ENCODE data around the gene CAVIN1. TPM values are rescaled to one million over a fixed set of nuclear protein-coding genes. Genes with fewer than 3 reads are reported as not detected.

Gene CAVIN1
- total RNA-seq, 4 donors from 2014 or later, result 619 to 1,181 (median 1,019) TPM

DNA sequence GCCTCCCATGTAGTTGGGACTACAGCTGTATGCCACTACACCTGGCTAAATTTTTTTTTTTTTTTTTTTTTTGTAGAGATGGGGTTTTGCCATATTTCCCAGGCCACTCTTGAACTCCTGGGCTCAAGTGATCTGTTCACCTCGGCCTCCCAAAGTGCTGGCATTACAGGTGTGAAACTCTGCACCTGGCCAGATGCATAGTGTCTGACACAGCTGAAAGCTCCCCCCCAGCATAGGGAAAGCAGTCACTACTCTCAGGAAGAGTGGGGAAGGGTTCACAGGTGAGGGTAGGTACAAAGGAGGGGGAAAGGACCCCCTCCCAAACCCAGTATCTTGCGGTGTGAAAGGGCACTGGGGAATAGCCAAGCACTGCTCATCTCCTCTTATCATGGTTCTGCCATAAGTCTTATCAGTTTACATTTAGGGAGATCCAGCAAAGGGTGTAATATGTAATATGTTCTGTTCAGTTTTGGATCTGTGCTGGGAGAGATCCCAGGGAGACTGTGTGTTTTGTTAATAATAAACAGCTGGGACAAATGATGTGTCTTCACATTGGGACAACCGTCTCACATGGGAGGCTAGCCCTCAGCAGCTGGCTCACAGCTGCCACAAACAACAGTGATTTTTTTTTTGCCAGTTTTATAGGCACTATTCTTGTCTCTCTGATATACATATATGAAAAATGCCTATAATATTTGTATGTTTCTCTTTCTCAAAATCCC, 6.8 kb upstream of the CAVIN1 start:
- TF ChIP-seq POLR2A (IDR thresholded peaks at IDR 0.05; ENCODE audit: low read depth), result no peak
- 57% methylated on average over 3 of the region's 3 CpGs for WGBS
- Histone ChIP-seq H3K4me1 (peaks cover 10 to 47% (median 41%) of the 10 kb centered on the region in 4 donors), H3K4me3 (no peak overlapping the region), H3K9me3 (no peaks in the 10 kb centered on the region), H3K27ac (replicated peaks in 1 of 4) (peak overlapping the region in 2 of 4 donors; percentile 30 to 79), H3K36me3 (no peaks in the 10 kb centered on the region), H3K27me3 (no peaks in the 10 kb centered on the region)
- intact Hi-C loops (cut with DNase I), result loop anchor here (5.0 kb wide), 1 partner anchor 87 kb away; no protein-coding TSS in a partner anchor
- no peak for DNase-seq (ENCODE audit: extremely low spot score)

DNA sequence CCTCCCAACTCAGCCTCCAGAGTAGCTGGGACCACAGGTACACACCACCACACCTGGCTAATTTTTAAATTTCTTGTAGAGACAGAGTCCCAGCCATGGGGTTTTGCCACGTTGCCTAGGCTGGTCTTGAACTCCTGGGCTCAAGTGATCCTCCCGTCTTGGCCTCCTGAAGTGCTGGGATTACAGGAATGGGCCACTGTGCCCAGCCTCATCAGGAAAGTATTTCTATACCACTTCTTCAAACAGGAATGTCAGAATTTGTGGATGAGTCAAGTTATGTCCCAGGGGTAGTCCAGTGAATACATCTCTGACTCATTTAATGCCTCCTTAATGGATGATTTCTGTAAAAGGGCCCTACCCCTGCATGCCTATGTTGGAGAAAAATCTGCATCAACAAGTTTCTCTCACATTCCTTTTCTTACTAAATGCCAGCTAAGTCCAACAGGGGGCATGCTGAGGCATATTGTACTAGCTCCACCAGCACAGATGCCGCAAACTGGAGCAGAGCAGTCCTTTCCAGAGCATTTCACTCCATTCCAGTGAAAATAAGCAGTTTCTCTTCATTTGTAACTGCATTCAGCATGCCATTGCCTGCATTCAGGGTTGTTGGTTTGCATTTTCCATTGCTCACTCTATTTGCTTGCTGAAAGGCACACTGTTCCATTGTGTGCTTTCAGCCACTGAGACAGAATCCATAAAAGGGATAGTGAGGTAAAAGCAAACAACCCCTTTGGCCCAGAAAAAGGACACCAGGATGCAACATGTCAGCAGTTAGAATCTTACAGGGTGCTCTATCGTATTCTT, 5.3 kb upstream of the CAVIN1 start:
- DNase-seq (ENCODE audit: extremely low spot score), result no peak
- Histone ChIP-seq H3K27me3 (no peaks in the 10 kb centered on the region), H3K36me3 (no peaks in the 10 kb centered on the region), H3K4me1 (peaks cover 20 to 62% (median 56%) of the 10 kb centered on the region in 4 donors), H3K9me3 (no peaks in the 10 kb centered on the region), H3K27ac (replicated peaks in 1 of 4) (peak overlapping the region; percentile 64 to 79 (median 70)), H3K4me3 (no peak overlapping the region)
- TF ChIP-seq POLR2A (IDR thresholded peaks at IDR 0.05; ENCODE audit: low read depth) (no peak), POLR2AphosphoS5 (IDR thresholded peaks at IDR 0.05) (peak; percentile 58 to 67)
- TF ChIP-seq, protein P1, sequence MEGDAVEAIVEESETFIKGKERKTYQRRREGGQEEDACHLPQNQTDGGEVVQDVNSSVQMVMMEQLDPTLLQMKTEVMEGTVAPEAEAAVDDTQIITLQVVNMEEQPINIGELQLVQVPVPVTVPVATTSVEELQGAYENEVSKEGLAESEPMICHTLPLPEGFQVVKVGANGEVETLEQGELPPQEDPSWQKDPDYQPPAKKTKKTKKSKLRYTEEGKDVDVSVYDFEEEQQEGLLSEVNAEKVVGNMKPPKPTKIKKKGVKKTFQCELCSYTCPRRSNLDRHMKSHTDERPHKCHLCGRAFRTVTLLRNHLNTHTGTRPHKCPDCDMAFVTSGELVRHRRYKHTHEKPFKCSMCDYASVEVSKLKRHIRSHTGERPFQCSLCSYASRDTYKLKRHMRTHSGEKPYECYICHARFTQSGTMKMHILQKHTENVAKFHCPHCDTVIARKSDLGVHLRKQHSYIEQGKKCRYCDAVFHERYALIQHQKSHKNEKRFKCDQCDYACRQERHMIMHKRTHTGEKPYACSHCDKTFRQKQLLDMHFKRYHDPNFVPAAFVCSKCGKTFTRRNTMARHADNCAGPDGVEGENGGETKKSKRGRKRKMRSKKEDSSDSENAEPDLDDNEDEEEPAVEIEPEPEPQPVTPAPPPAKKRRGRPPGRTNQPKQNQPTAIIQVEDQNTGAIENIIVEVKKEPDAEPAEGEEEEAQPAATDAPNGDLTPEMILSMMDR (IDR thresholded peaks at IDR 0.05), result peak; percentile 66 to 80 (median 80)
- intact Hi-C loops (cut with DNase I), result loop anchor here (5.0 kb wide), 1 partner anchor 89 kb away; no protein-coding TSS in a partner anchor
- 34% methylated on average over 4 of the region's 4 CpGs for WGBS

- 86% methylated on average over 4 of the region's 4 CpGs for WGBS
- intact Hi-C loops (cut with DNase I), result loop anchor here (5.0 kb wide), 2 partner anchors 32 to 92 kb away; partner anchors contain the start of gene ATP6V0A1
- TF ChIP-seq, protein P1 (IDR thresholded peaks at IDR 0.05), result no peak
- no peak for TF ChIP-seq POLR2A (IDR thresholded peaks at IDR 0.05; ENCODE audit: low read depth)
- no peak for TF ChIP-seq EP300 (IDR thresholded peaks at IDR 0.05)
- TF ChIP-seq POLR2AphosphoS5 (IDR thresholded peaks at IDR 0.05), result no peak
- Histone ChIP-seq H3K4me1 (peaks cover 30 to 57% (median 55%) of the 10 kb centered on the region in 4 donors), H3K27me3 (no peaks in the 10 kb centered on the region), H3K4me3 (no peak overlapping the region), H3K36me3 (no peaks in the 10 kb centered on the region), H3K9me3 (no peaks in the 10 kb centered on the region), H3K27ac (replicated peaks in 1 of 4) (peak overlapping the region; percentile 97 to 100 (median 100))
- no peak for DNase-seq (ENCODE audit: extremely low spot score)
Measured at GRCh38 chr17:42424991-42425610, 2.0 kb upstream of the CAVIN1 start.

GRCh38 chr17:42423766-42424165, 710 bp upstream of the CAVIN1 start:
- intact Hi-C loops (cut with DNase I), result loop anchor here (5.0 kb wide), 1 partner anchor 34 kb away; the partner anchor contains the start of gene ATP6V0A1
- no peak for DNase-seq (ENCODE audit: extremely low spot score)
- 55% methylated on average over 10 of the region's 11 CpGs for WGBS
- H3K9me3 ChIP-seq, result no peaks in the 10 kb centered on the region
- no peaks in the 10 kb centered on the region for H3K27me3 ChIP-seq
- no peaks in the 10 kb centered on the region for H3K36me3 ChIP-seq
- TF ChIP-seq, protein P1 (IDR thresholded peaks at IDR 0.05), result no peak
- no peak for TF ChIP-seq POLR2AphosphoS5 (IDR thresholded peaks at IDR 0.05)
- no peak for TF ChIP-seq EP300 (IDR thresholded peaks at IDR 0.05)
- TF ChIP-seq POLR2A (IDR thresholded peaks at IDR 0.05; ENCODE audit: low read depth), result no peak
- peaks cover 43 to 61% (median 59%) of the 10 kb centered on the region in 4 donors for H3K4me1 ChIP-seq
- peak overlapping the region; percentile 97 to 100 (median 100) for H3K27ac ChIP-seq (replicated peaks in 1 of 4)
- peak overlapping the region; percentile 83 to 99 (median 96) for H3K4me3 ChIP-seq
